Endothelial cell (in vitro differentiated cells): Measurements from ENCODE around the gene FOXI1. TPM values are rescaled to one million over a fixed set of nuclear protein-coding genes. Genes with fewer than 3 reads are reported as not detected.
A peak's percentile ranks its signal among the peaks of the same experiment; 100 is the strongest.

Experiments used
- DNase-seq: peaks from one replicate; pipeline ENCODE4 v3.0.0; 2021; ENCODE audit warnings: low spot score
- H3K27ac Mint-ChIP-seq: one replicate; pipeline ENCODE4 v1.8.0; 2021; ENCODE audit warnings: mixed read lengths, inconsistent platforms; ENCODE audit not compliant: unreplicated experiment
- H3K27me3 Mint-ChIP-seq: one replicate; pipeline ENCODE4 v1.8.0; 2021; ENCODE audit warnings: mild to moderate bottlenecking, moderate library complexity, mixed read lengths, inconsistent platforms; ENCODE audit not compliant: unreplicated experiment
- H3K36me3 Mint-ChIP-seq: one replicate; pipeline ENCODE4 v1.8.0; 2021; ENCODE audit warnings: mild to moderate bottlenecking, low read depth, mixed read lengths, inconsistent platforms; ENCODE audit not compliant: unreplicated experiment
- H3K4me1 Mint-ChIP-seq: one replicate; pipeline ENCODE4 v1.8.0; 2021; ENCODE audit warnings: mild to moderate bottlenecking, mixed read lengths, inconsistent platforms; ENCODE audit not compliant: unreplicated experiment
- H3K4me3 Mint-ChIP-seq: one replicate; pipeline ENCODE4 v1.8.0; 2021; ENCODE audit warnings: mild to moderate bottlenecking, mixed read lengths, inconsistent platforms; ENCODE audit not compliant: unreplicated experiment
- H3K9me3 Mint-ChIP-seq: one replicate; pipeline ENCODE4 v1.8.0; 2021; ENCODE audit warnings: mixed read lengths, inconsistent platforms; ENCODE audit not compliant: unreplicated experiment
- total RNA-seq: library from RNA; stranded (reverse); fragmentation: NEBNext Ultra II Directional; extraction: Animal tissue kit (Norgen Biotek cat#: 25700); gene quantifications from one replicate; pipeline ENCODE4 v1.2.1, GENCODE V29; 2021; ENCODE audit not compliant: unreplicated experiment
- TF ChIP-seq, protein P1 (sequence below): fragments of 200-600 bp; sonication (generic); IDR thresholded peaks from one replicate; pipeline ENCODE4 v1.5.0; 2021; ENCODE audit warnings: antibody characterized with exemption; ENCODE audit not compliant: unreplicated experiment

The FOXI1 gene
- total RNA-seq, 1 donor from 2014 or later: 2.2 TPM

DNA sequence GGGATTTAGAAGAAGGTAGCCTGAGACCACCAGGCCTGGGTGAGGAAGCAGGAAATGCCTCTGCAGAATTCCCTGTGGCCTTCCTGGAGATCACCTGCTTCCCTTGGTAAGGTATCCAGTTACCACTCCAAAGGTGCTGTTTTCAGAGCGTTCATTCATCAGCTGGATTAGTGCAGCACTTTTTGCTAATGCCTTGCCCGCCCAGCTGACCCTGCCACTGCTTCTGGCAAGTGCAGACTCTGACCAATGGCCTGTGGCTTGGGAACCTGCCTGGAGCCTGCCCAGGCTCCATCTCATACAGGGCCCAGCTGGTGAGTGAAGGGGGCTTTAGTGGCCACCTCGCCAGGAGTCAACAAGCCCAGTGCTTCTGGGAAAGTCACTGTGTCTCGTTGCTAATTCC, 48.6 kb downstream of the FOXI1 start:
- no peaks in the 10 kb centered on the region for H3K9me3 Mint-ChIP-seq
- H3K4me3 Mint-ChIP-seq: no peak overlapping the region
- no peak overlapping the region for H3K27ac Mint-ChIP-seq
- no peak for DNase-seq
- TF ChIP-seq, protein P1, sequence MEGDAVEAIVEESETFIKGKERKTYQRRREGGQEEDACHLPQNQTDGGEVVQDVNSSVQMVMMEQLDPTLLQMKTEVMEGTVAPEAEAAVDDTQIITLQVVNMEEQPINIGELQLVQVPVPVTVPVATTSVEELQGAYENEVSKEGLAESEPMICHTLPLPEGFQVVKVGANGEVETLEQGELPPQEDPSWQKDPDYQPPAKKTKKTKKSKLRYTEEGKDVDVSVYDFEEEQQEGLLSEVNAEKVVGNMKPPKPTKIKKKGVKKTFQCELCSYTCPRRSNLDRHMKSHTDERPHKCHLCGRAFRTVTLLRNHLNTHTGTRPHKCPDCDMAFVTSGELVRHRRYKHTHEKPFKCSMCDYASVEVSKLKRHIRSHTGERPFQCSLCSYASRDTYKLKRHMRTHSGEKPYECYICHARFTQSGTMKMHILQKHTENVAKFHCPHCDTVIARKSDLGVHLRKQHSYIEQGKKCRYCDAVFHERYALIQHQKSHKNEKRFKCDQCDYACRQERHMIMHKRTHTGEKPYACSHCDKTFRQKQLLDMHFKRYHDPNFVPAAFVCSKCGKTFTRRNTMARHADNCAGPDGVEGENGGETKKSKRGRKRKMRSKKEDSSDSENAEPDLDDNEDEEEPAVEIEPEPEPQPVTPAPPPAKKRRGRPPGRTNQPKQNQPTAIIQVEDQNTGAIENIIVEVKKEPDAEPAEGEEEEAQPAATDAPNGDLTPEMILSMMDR: no peak
- no peaks in the 10 kb centered on the region for H3K27me3 Mint-ChIP-seq
- no peaks in the 10 kb centered on the region for H3K36me3 Mint-ChIP-seq
- H3K4me1 Mint-ChIP-seq: peaks cover 27% of the 10 kb centered on the region

DNA sequence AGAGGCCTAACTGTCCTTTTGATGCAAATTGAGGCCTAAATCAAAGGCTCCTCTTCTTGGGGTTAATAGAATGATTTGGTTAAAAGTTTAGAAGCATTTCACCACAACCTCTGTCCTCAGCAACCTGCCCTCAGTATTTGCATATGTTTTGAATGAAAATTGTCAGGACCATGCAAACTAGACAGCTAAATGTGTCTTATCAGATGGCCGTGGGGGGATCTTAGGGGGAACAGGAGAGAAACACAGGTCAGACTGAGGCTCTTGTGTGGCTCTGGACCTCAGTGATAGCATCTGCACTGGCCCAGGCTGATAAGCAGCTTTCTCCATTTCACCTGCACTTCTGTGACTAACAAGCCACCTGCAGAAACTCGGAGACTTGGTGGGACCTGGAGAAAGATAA, 49.0 kb downstream of the FOXI1 start:
- DNase-seq: no peak
- Mint-ChIP-seq H3K36me3 (no peaks in the 10 kb centered on the region), H3K4me3 (no peak overlapping the region), H3K27me3 (no peaks in the 10 kb centered on the region), H3K4me1 (peaks cover 25% of the 10 kb centered on the region), H3K9me3 (no peaks in the 10 kb centered on the region), H3K27ac (peak overlapping the region; percentile 53)
- TF ChIP-seq, protein P1: no peak

DNA sequence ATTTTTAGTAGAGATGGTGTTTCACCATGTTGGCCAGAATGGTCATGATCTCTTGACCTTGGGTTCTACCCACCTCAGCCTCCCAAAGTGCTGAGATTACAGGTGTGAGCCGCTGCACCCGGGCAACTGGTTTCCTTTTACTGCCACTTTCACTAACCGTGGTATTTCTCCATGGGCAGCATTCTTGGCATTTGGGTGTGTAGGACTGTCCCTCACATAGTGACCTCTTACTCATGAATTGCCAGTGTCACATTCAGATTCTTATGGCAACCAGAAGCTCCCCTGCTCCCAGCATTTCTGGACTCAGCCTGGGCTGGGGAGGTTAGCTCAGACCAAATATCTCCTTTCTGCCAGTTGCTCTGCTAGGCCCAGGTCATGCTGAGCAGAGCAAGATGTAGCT, 50.1 kb downstream of the FOXI1 start:
- H3K27ac Mint-ChIP-seq: no peak overlapping the region
- H3K4me1 Mint-ChIP-seq: peaks cover 25% of the 10 kb centered on the region
- no peaks in the 10 kb centered on the region for H3K36me3 Mint-ChIP-seq

DNA sequence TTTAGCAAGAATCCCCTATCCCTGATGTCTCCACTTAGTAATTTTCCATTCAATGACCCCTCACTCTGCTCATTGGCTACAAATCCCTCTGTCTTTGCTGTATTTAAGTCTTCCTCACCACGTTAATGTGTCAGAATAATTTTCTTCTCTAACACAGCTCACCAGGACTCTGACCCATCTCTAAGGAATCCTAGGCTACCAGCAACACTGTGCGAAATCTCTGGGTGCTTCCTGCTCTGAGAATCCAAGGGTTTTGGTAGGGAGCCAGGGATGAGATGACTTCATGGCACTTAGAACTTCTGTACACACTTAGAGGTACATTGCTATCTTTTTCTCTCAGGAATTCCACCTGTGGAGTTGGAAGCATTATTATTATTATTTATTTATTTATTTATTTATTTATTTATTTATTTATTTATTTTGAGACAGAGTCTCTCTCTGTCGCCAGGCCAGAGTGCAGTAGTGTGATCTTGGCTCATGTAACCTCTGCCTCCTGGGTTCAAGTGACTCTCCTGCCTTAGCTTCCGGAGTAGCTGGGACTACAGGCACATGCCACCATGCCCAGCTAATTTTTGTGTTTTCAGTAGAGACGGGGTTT, 53.5 kb downstream of the FOXI1 start:
- Mint-ChIP-seq H3K27ac (no peak overlapping the region), H3K36me3 (no peaks in the 10 kb centered on the region), H3K9me3 (no peaks in the 10 kb centered on the region), H3K27me3 (no peaks in the 10 kb centered on the region), H3K4me1 (peaks cover 18% of the 10 kb centered on the region), H3K4me3 (no peak overlapping the region)
- TF ChIP-seq, protein P1: no peak
- no peak for DNase-seq

More for the DNA sequence above, 50.1 kb downstream of the FOXI1 start:
- TF ChIP-seq, protein P1: no peak
- H3K9me3 Mint-ChIP-seq: no peaks in the 10 kb centered on the region
- H3K27me3 Mint-ChIP-seq: no peaks in the 10 kb centered on the region
- H3K4me3 Mint-ChIP-seq: no peak overlapping the region
- DNase-seq: no peak

Other genes with a start within 250 kb of the FOXI1 start
- gene INSYN2B, start 125.4 kb upstream of the FOXI1 start, total RNA-seq: 4.5 TPM
- 0.28 TPM for gene C5orf58, start 127.1 kb downstream of the FOXI1 start, total RNA-seq
- 13.8 TPM for gene LCP2, start 191.9 kb downstream of the FOXI1 start, total RNA-seq